IPS DF 6.9 (cell line): ENCODE data around the gene FZD8.

Experiments
- DNase-seq: peaks from one replicate; pipeline ENCODE4 v3.0.0-alpha.2; 2013; ENCODE audit warnings: low read depth, low spot score
- H3K27ac ChIP-seq: one replicate; pipeline ENCODE4 v1.5.1; 2013; ENCODE audit warnings: low read length, control low read depth
- H3K27me3 ChIP-seq: 2 replicates; pipeline ENCODE4 v1.6.1; 2013; ENCODE audit warnings: mild to moderate bottlenecking, low read length; ENCODE audit not compliant: control insufficient read depth, insufficient read depth
- H3K36me3 ChIP-seq: 2 replicates; pipeline ENCODE4 v1.6.1; 2013; ENCODE audit warnings: low read length; ENCODE audit not compliant: control insufficient read depth, insufficient read depth
- H3K4me1 ChIP-seq: 2 replicates; pipeline ENCODE4 v1.6.1; 2013; ENCODE audit warnings: low read length; ENCODE audit not compliant: control insufficient read depth, insufficient read depth
- H3K4me3 ChIP-seq: 2 replicates; pipeline ENCODE4 v1.5.1; 2013; ENCODE audit warnings: mild to moderate bottlenecking, low read length
- H3K9me3 ChIP-seq: 2 replicates; pipeline ENCODE4 v1.6.1; 2013; ENCODE audit warnings: low read length, inconsistent platforms; ENCODE audit not compliant: control insufficient read depth, insufficient read depth
- WGBS: extraction: QIAGEN DNeasy Blood & Tissue Kit; methylation state at CpG from one replicate; pipeline ENCODE4 v1.1.7; 2013; ENCODE audit warnings: mixed read lengths, missing lambda C conversion rate; ENCODE audit not compliant: insufficient read length, insufficient coverage; 5-methylcytosine and 5-hydroxymethylcytosine counted together

FZD8 gene

GRCh38 chr10:35633006-35633980 is 8.8 kb downstream of the FZD8 start:
- Histone ChIP-seq H3K27me3 (no peaks in the 10 kb centered on the region), H3K4me3 (no peak overlapping the region), H3K4me1 (no peaks in the 10 kb centered on the region), H3K9me3 (no peaks in the 10 kb centered on the region), H3K27ac (no peak overlapping the region), H3K36me3 (no peaks in the 10 kb centered on the region)
- DNase-seq, result no peak
- WGBS, result no CpG with 5 or more reads among the region's 12 CpGs

- Histone ChIP-seq H3K9me3 (no peaks in the 10 kb centered on the region), H3K4me3 (no peak overlapping the region), H3K4me1 (no peaks in the 10 kb centered on the region), H3K36me3 (no peaks in the 10 kb centered on the region), H3K27ac (no peak overlapping the region), H3K27me3 (no peaks in the 10 kb centered on the region)
- no peak for DNase-seq
Measured at GRCh38 chr10:35632027-35632426, 10.1 kb downstream of the FZD8 start.

GRCh38 chr10:35631404-35631803 is 10.7 kb downstream of the FZD8 start:
- no peak for DNase-seq
- no peak overlapping the region for H3K4me3 ChIP-seq
- no peaks in the 10 kb centered on the region for H3K9me3 ChIP-seq
- H3K36me3 ChIP-seq, result no peaks in the 10 kb centered on the region
- WGBS, result no CpG with 5 or more reads among the region's 1 CpG
- no peaks in the 10 kb centered on the region for H3K27me3 ChIP-seq
- no peaks in the 10 kb centered on the region for H3K4me1 ChIP-seq
- H3K27ac ChIP-seq, result no peak overlapping the region

GRCh38 chr10:35626971-35627507 is 15.1 kb downstream of the FZD8 start:
- Histone ChIP-seq H3K4me1 (no peaks in the 10 kb centered on the region), H3K4me3 (no peak overlapping the region), H3K27ac (no peak overlapping the region), H3K27me3 (no peaks in the 10 kb centered on the region), H3K36me3 (no peaks in the 10 kb centered on the region), H3K9me3 (no peaks in the 10 kb centered on the region)
- no CpG with 5 or more reads among the region's 6 CpGs for WGBS
- DNase-seq, result no peak

GRCh38 chr10:35614312-35614711 is 27.8 kb downstream of the FZD8 start:
- no CpG with 5 or more reads among the region's 5 CpGs for WGBS
- DNase-seq, result no peak

GRCh38 chr10:35613597-35614226 is 28.4 kb downstream of the FZD8 start:
- no peak for DNase-seq
- no CpG with 5 or more reads among the region's 8 CpGs for WGBS
- no peaks in the 10 kb centered on the region for H3K4me1 ChIP-seq

More at GRCh38 chr10:35614312-35614711, 27.8 kb downstream of the FZD8 start:
- no peaks in the 10 kb centered on the region for H3K36me3 ChIP-seq
- H3K4me1 ChIP-seq, result no peaks in the 10 kb centered on the region
- no peaks in the 10 kb centered on the region for H3K27me3 ChIP-seq
- H3K27ac ChIP-seq, result no peak overlapping the region
- no peaks in the 10 kb centered on the region for H3K9me3 ChIP-seq
- H3K4me3 ChIP-seq, result no peak overlapping the region

GRCh38 chr10:35613107-35613440 is 29.0 kb downstream of the FZD8 start:
- no peaks in the 10 kb centered on the region for H3K9me3 ChIP-seq
- no peaks in the 10 kb centered on the region for H3K36me3 ChIP-seq
- WGBS, result no CpG with 5 or more reads among the region's 2 CpGs
- no peaks in the 10 kb centered on the region for H3K4me1 ChIP-seq
- no peaks in the 10 kb centered on the region for H3K27me3 ChIP-seq
- H3K4me3 ChIP-seq, result no peak overlapping the region
- DNase-seq, result no peak
- no peak overlapping the region for H3K27ac ChIP-seq

More at GRCh38 chr10:35613597-35614226, 28.4 kb downstream of the FZD8 start:
- Histone ChIP-seq H3K27ac (no peak overlapping the region), H3K27me3 (no peaks in the 10 kb centered on the region), H3K9me3 (no peaks in the 10 kb centered on the region), H3K4me3 (no peak overlapping the region), H3K36me3 (no peaks in the 10 kb centered on the region)

- no peaks in the 10 kb centered on the region for H3K9me3 ChIP-seq
- no peaks in the 10 kb centered on the region for H3K4me1 ChIP-seq
- WGBS, result no CpG with 5 or more reads among the region's 6 CpGs
- no peak for DNase-seq
- no peak overlapping the region for H3K27ac ChIP-seq
- no peak overlapping the region for H3K4me3 ChIP-seq
- no peaks in the 10 kb centered on the region for H3K36me3 ChIP-seq
- H3K27me3 ChIP-seq, result no peaks in the 10 kb centered on the region
Measured at GRCh38 chr10:35612385-35613106, 29.6 kb downstream of the FZD8 start.

GRCh38 chr10:35611750-35612149 is 30.3 kb downstream of the FZD8 start:
- no CpG with 5 or more reads among the region's 6 CpGs for WGBS

GRCh38 chr10:35608328-35608672 is 33.8 kb downstream of the FZD8 start:
- H3K27ac ChIP-seq, result no peak overlapping the region
- H3K27me3 ChIP-seq, result no peaks in the 10 kb centered on the region; the same call in 1 of the 2 replicates
- WGBS, result no CpG with 5 or more reads among the region's 16 CpGs
- H3K36me3 ChIP-seq, result no peaks in the 10 kb centered on the region
- no peak overlapping the region for H3K4me3 ChIP-seq
- no peaks in the 10 kb centered on the region for H3K4me1 ChIP-seq
- no peaks in the 10 kb centered on the region for H3K9me3 ChIP-seq
- DNase-seq, result no peak

More at GRCh38 chr10:35611750-35612149, 30.3 kb downstream of the FZD8 start:
- H3K9me3 ChIP-seq, result no peaks in the 10 kb centered on the region
- H3K4me3 ChIP-seq, result no peak overlapping the region
- no peaks in the 10 kb centered on the region for H3K4me1 ChIP-seq
- no peaks in the 10 kb centered on the region; the same call in 1 of the 2 replicates for H3K27me3 ChIP-seq
- H3K27ac ChIP-seq, result no peak overlapping the region
- no peak for DNase-seq
- H3K36me3 ChIP-seq, result no peaks in the 10 kb centered on the region
